Thyroid gland (tissue), 4 donors: ENCODE measurements around the gene DENND4A. TPM values are rescaled to one million over a fixed set of nuclear protein-coding genes. Genes with fewer than 3 reads are reported as not detected.

ENCODE experiments used
- DNase-seq, 2 donors: peaks; one replicate each; pipeline ENCODE4 v3.0.0-alpha.2; 2019
- H3K27ac ChIP-seq, 3 donors: fragments of 200-600 bp; sonication (generic); 1 replicate in 2 of 3; 2 replicates in 1 of 3; pipeline ENCODE4 v1.5.1; 2016 to 2019; ENCODE audit warnings: mild to moderate bottlenecking in 1 of 3, moderate library complexity in 1 of 3
- H3K27me3 ChIP-seq: fragments of 200-600 bp; sonication (generic); one replicate; pipeline ENCODE4 v1.5.1; 2019
- H3K36me3 ChIP-seq, 2 donors: fragments of 200-600 bp; sonication (generic); one replicate each; pipeline ENCODE4 v1.5.1; 2016 to 2019
- H3K4me1 ChIP-seq, 2 donors: fragments of 200-600 bp; sonication (generic); one replicate each; pipeline ENCODE4 v1.5.1; 2017 to 2019
- H3K4me3 ChIP-seq, 3 donors: fragments of 200-600 bp; sonication (generic); replicated peaks in 1 of 3; 1 replicate in 2 of 3; 2 replicates in 1 of 3; pipeline ENCODE4 v1.5.1; 2016; ENCODE audit warnings: mild to moderate bottlenecking in 1 of 3
- H3K9me3 ChIP-seq: fragments of 200-600 bp; sonication (generic); one replicate; pipeline ENCODE4 v1.5.1; 2017
- POLR2A ChIP-seq, 2 donors: fragments of 450-650 bp; IDR thresholded peaks; one replicate each; pipeline ENCODE4 v1.6.1; 2017; ENCODE audit warnings: antibody characterized with exemption in 2 of 2, mild to moderate bottlenecking in 2 of 2, moderate library complexity in 1 of 2
- WGBS, 2 donors: methylation state at CpG; one replicate each; pipeline ENCODE4 v1.1.5; 2017; 5-methylcytosine and 5-hydroxymethylcytosine counted together
- intact Hi-C: fragments of 100-400 bp; cut with DNase I; formaldehyde crosslinking; loops from one replicate; pipeline ENCODE4 v1.15.1; 2023
- total RNA-seq, 4 donors: library from RNA; depleted of rRNA; stranded (reverse); fragments of >200 nt; gene quantifications; one replicate each; pipeline ENCODE4 v1.2.3, GENCODE V29; 2016
- TF ChIP-seq, protein P1 (sequence below), 6 experiments: fragments of 200-600 bp in 3 of 6; fragments of 450-650 bp in 3 of 6; sonication (generic) in 3 of 6; IDR thresholded peaks; one replicate each; pipeline ENCODE4 v1.5.1; 2016 to 2019; ENCODE audit warnings: antibody characterized with exemption in 6 of 6, mild to moderate bottlenecking in 2 of 6, inconsistent platforms in 1 of 6, moderate library complexity in 1 of 6

The DENND4A gene
- total RNA-seq, 4 donors from 2014 or later, result 37.5 to 79.9 (median 45.7) TPM

- intact Hi-C loops, result no loop called here
- Histone ChIP-seq H3K27ac (no peak overlapping the region), H3K4me3 (no peak overlapping the region), H3K4me1 (peaks cover 6 to 8% of the 10 kb centered on the region in 2 donors), H3K27me3 (no peaks in the 10 kb centered on the region), H3K9me3 (no peaks in the 10 kb centered on the region), H3K36me3 (no peaks in the 10 kb centered on the region)
- WGBS, 2 donors, result 94% methylated on average over 9 of the region's 9 CpGs
- no peak for DNase-seq
- TF ChIP-seq POLR2A (IDR thresholded peaks at IDR 0.05), result no peak
- TF ChIP-seq, protein P1, sequence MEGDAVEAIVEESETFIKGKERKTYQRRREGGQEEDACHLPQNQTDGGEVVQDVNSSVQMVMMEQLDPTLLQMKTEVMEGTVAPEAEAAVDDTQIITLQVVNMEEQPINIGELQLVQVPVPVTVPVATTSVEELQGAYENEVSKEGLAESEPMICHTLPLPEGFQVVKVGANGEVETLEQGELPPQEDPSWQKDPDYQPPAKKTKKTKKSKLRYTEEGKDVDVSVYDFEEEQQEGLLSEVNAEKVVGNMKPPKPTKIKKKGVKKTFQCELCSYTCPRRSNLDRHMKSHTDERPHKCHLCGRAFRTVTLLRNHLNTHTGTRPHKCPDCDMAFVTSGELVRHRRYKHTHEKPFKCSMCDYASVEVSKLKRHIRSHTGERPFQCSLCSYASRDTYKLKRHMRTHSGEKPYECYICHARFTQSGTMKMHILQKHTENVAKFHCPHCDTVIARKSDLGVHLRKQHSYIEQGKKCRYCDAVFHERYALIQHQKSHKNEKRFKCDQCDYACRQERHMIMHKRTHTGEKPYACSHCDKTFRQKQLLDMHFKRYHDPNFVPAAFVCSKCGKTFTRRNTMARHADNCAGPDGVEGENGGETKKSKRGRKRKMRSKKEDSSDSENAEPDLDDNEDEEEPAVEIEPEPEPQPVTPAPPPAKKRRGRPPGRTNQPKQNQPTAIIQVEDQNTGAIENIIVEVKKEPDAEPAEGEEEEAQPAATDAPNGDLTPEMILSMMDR (IDR thresholded peaks at IDR 0.05), result no peak
Observed at GRCh38 chr15:65771870-65772269, 20.2 kb downstream of the DENND4A start.

GRCh38 chr15:65769482-65769881 is 22.6 kb downstream of the DENND4A start:
- Histone ChIP-seq H3K9me3 (no peaks in the 10 kb centered on the region), H3K36me3 (no peaks in the 10 kb centered on the region), H3K4me1 (peaks cover 10 to 12% of the 10 kb centered on the region in 2 donors), H3K27ac (no peak overlapping the region), H3K4me3 (no peak overlapping the region), H3K27me3 (no peaks in the 10 kb centered on the region)
- intact Hi-C loops, result no loop called here
- DNase-seq, result no peak
- TF ChIP-seq POLR2A (IDR thresholded peaks at IDR 0.05), result no peak
- TF ChIP-seq, protein P1 (IDR thresholded peaks at IDR 0.05), result no peak
- whole genome bisulfite sequencing, 2 donors, result 93 to 96% methylated on average over 3 of the region's 3 CpGs

- 93 to 95% methylated on average over 8 of the region's 8 CpGs for WGBS, 2 donors
- no peaks in the 10 kb centered on the region for H3K36me3 ChIP-seq
- no peak overlapping the region for H3K4me3 ChIP-seq
- H3K27ac ChIP-seq, result no peak overlapping the region
- H3K4me1 ChIP-seq, result peaks cover 10 to 12% of the 10 kb centered on the region in 2 donors
- no peaks in the 10 kb centered on the region for H3K9me3 ChIP-seq
- TF ChIP-seq, protein P1 (IDR thresholded peaks at IDR 0.05), result no peak
- no peak for TF ChIP-seq POLR2A (IDR thresholded peaks at IDR 0.05)
- intact Hi-C loops, result no loop called here
- H3K27me3 ChIP-seq, result no peaks in the 10 kb centered on the region
- no peak for DNase-seq
Observed at GRCh38 chr15:65767895-65768294, 24.2 kb downstream of the DENND4A start.

GRCh38 chr15:65767264-65767595 is 24.9 kb downstream of the DENND4A start:
- no peak for DNase-seq
- H3K9me3 ChIP-seq, result no peaks in the 10 kb centered on the region
- TF ChIP-seq, protein P1 (IDR thresholded peaks at IDR 0.05), result no peak
- TF ChIP-seq POLR2A (IDR thresholded peaks at IDR 0.05), result no peak
- H3K4me1 ChIP-seq, result peaks cover 10 to 12% of the 10 kb centered on the region in 2 donors
- H3K27me3 ChIP-seq, result no peaks in the 10 kb centered on the region
- H3K36me3 ChIP-seq, result no peaks in the 10 kb centered on the region
- intact Hi-C loops, result no loop called here
- H3K27ac ChIP-seq, result no peak overlapping the region
- H3K4me3 ChIP-seq, result no peak overlapping the region

DNA sequence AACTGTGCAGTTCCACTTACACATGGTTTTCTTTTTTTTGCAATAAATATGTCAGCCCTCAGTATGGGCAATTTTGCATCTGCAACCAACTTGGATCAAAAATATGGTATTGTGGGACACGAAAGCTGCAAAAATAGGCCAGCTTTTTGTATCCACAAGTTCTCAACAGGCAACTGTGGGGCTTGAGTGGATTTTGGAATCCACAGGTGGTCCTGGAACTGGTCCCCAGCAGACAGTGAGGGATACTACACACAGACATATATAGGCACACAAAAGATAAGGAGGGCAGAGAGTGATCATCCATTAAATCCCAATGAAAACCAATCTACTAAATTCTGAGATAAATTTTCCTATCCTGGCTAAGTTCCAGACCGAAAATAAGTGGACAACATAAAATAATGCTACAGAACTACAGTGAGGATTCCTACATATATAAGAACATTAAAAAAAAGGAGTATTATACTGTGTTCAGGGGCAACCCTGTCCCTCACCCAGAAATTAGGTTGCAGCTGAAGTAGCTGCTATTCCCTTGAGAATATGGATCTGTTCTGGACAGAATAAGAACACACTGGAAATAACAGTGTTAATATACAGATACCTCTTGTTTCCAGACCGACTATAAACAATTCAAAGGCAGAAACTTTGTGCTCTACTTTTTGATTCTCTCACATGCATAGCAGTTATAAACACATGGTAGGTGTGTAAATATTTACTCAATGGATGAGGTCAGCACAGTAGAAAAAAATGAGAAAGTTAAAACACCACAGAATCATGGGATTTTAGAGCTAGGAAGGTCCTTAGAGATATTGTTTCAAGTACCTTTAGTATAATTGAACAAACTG is 25.4 kb downstream of the DENND4A start:
- Histone ChIP-seq H3K27me3 (no peaks in the 10 kb centered on the region), H3K4me1 (peaks cover 10 to 12% of the 10 kb centered on the region in 2 donors), H3K27ac (no peak overlapping the region), H3K9me3 (no peaks in the 10 kb centered on the region), H3K36me3 (no peaks in the 10 kb centered on the region), H3K4me3 (no peak overlapping the region)
- DNase-seq, result no peak
- TF ChIP-seq POLR2A (IDR thresholded peaks at IDR 0.05), result no peak
- TF ChIP-seq, protein P1 (IDR thresholded peaks at IDR 0.05), result no peak
- intact Hi-C loops, result no loop called here
- WGBS, 2 donors, result 73 to 80% methylated on average over 3 of the region's 3 CpGs
